ENCODE data around the gene PCDHGC3.

Gene PCDHGC3

GRCh38 chr5:141508798-141509611 lies 33.2 kb downstream of the PCDHGC3 start:
- DNase-seq (ENCODE audit: low spot score), result peak; percentile 97

- DNase-seq (ENCODE audit: low spot score), result no peak
These were observed 34.4 kb downstream of the PCDHGC3 start for GRCh38 chr5:141510160-141510559.

GRCh38 chr5:141510850-141511601 lies 35.3 kb downstream of the PCDHGC3 start:
- DNase-seq (ENCODE audit: low spot score), result no peak

DNA sequence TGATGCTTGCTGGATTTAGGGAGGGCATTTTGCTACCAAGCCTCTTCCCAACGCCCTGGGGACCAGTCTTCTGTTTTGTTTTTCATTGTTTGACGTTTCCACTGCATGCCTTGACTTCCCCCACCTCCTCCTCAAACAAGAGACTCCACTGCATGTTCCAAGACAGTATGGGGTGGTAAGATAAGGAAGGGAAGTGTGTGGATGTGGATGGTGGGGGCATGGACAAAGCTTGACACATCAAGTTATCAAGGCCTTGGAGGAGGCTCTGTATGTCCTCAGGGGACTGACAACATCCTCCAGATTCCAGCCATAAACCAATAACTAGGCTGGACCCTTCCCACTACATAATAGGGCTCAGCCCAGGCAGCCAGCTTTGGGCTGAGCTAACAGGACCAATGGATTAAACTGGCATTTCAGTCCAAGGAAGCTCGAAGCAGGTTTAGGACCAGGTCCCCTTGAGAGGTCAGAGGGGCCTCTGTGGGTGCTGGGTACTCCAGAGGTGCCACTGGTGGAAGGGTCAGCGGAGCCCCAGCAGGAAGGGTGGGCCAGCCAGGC lies 36.1 kb downstream of the PCDHGC3 start:
- DNase-seq (ENCODE audit: low spot score), result no peak

- no peak for DNase-seq (ENCODE audit: low spot score)
These were observed 36.7 kb downstream of the PCDHGC3 start for GRCh38 chr5:141512390-141512910.

- DNase-seq (ENCODE audit: low spot score), result no peak
These were observed 37.3 kb downstream of the PCDHGC3 start for GRCh38 chr5:141512911-141513626.

DNA sequence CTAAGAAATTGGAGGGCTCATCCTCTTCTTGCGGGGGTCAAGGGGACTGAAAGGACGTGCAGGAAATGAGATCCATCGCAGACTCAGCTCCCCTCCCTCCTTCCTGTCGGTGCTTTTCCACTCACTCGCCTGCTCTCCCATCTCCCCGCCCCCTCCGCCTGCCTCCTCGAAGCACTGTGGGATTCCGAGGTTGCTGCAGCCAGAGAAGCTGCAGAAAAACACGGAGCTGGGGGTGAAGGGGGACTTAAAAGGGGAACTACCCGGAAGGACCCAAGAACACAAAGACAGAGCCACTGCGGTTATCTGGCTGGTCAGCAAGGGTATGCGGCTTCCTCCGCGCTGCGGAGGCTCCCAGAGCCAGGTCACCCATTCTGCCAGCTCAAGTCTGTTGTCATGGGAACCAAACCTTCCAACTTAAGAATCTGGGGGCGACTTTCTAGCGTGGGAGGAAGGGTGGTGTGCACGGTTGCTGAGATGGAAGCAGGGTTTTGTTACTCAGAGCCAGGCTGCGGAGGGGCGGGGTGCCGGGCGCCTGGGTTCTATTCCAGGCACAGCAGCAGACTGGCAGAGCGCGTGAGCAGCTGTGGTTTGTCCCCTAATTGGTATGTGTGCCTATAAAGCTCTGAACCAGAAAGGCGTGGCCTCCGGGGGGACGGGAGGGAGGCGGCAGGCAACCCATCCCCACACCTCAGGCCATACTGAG lies 38.0 kb downstream of the PCDHGC3 start:
- peak; percentile 84 for DNase-seq (ENCODE audit: low spot score)

- DNase-seq (ENCODE audit: low spot score), result no peak
These were observed 38.8 kb downstream of the PCDHGC3 start for GRCh38 chr5:141514330-141515133.

- no peak for DNase-seq (ENCODE audit: low spot score)
These were observed 39.4 kb downstream of the PCDHGC3 start for GRCh38 chr5:141515141-141515540.

DNA sequence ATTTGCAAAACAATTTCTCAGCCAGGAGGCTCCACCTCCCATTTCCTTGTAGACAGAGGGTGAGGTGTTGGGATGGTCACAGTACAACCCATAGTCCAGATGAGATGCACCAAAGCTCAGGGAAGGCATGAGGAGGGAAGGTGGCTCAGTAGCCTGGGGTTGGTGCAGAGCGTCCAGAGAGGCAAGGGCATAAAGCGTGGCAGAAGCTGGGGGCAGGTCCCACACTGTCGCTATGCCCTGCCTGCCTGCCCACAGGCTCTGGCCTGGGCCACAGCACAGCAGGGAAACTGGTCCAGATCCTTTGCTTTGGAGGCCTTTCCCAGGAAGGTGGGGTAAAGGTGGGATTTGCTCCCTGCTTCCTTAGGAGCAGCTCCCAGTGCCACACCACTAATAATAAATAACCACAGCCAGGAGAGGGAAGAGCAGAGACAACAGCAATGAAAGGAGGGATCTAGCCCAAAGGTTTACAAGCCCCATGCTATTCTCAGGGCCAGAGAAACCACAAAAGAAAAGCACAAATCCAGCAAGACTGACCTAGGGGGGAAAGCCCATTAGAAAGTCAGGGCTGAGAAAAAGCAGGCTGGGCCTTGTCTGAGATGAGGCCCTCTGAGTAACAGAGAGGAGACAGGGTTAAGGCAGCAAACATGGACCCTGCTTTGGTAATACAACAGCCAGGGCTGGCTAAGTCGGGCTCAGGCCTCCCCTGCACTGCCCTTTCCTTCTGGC lies 40.3 kb downstream of the PCDHGC3 start:
- no peak for DNase-seq (ENCODE audit: low spot score)

DNA sequence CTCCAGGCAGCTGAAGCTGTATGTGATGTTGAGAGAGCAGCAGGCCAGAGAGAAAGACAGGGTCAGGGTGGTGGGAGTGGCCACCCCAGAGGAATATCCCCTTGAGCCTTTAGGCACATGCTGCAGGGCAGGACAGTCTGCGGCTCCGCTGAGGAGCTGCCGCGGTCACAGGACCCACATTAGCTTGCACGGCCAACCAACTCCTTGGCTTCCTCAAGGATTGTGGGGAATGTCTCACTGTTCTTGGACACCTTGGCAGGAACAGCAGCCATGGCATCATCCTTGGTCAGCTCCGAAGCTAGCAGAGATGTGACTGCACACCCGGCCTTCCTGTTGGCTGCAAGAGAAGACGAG lies 40.9 kb downstream of the PCDHGC3 start:
- no peak for DNase-seq (ENCODE audit: low spot score)

GRCh38 chr5:141517312-141517711 lies 41.5 kb downstream of the PCDHGC3 start:
- DNase-seq (ENCODE audit: low spot score), result no peak

DNA sequence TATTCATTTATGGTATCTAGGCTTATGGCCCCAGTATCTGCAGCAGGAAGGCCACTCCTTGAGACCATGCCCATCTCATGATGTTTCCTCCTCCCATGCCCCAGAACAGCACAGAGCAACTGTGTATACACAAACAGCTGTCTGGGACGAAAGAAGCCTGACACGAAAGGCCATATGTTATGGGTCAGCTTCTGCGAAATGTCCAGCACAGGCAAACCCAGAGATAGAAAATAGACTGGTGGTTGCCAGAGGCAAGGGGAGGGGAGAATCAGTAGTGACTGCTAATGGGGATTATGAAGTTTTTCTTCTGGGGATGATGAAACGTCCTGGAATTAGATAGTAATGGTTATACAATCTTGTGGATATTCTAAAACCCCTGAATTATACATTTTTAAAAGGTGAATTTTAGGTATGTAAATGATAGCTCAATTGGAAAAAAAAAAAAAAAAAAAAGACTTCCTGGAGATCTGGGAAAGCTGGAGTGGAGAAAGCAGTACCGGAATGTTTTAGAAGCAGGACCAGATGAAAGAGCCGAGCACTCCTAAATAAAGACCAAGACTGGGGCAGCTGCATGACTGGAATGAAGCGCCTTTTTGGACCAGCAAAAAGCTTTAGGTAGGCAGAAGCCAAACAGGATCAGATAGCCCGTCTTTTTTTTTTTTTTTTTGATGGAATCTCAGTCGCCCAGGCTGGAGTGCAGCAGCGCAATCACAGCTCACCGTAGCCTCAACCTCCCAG lies 42.3 kb downstream of the PCDHGC3 start:
- peak; percentile 70 for DNase-seq (ENCODE audit: low spot score)

DNA sequence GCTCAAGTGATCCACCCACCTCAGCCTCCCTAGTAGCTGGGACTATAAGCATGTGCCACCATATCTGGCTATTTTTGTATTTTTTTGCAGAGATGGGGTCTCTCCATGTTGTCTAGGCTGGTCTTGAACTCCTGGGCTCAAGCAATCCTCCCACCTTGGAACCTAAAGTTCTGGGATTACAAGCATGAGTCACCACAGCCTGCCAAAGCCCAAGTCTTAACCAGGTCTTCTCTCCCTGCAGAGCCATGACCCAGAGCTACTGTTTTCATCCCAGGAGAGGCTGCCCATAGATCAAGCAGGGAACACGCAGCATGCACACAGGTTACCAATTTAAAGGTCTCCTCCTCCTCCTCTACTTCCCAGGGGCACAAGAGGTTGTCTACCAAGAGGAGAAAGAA lies 42.9 kb downstream of the PCDHGC3 start:
- DNase-seq (ENCODE audit: low spot score), result no peak

- DNase-seq (ENCODE audit: low spot score), result no peak
These were observed 44.1 kb downstream of the PCDHGC3 start for GRCh38 chr5:141519605-141520565.

GRCh38 chr5:141521244-141521781 lies 45.5 kb downstream of the PCDHGC3 start:
- DNase-seq (ENCODE audit: low spot score), result peak; percentile 80

GRCh38 chr5:141522301-141522700 lies 46.5 kb downstream of the PCDHGC3 start:
- DNase-seq (ENCODE audit: low spot score), result no peak

DNA sequence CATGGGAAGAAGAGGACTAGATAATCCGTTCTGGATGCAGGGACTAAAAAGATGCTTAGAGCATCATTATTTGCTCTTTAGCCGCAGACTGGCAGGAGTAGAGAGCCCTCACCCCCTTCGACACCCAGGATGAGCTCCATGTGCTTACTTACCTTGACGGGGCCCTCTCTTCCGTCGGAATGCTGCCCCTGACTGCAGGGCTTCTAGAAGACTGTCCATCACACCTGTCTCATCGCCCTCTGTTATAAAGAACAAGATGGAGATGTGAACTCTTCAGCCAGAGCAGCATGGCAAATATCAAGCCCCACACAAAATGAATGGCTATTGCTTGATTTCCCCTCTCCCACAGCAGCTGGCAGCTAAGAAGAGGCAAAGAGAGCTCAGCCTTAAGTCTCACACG lies 48.2 kb downstream of the PCDHGC3 start:
- DNase-seq (ENCODE audit: low spot score), result no peak

Data from hepatic stellate cell (primary cell).